Subcutaneous adipose tissue (tissue), 4 donors: ENCODE measurements around the gene TMEM129. TPM values are rescaled to one million over a fixed set of nuclear protein-coding genes. Genes with fewer than 3 reads are reported as not detected.

Experiments
- CTCF ChIP-seq: fragments of 450-650 bp; IDR thresholded peaks from one replicate; pipeline ENCODE4 v1.5.1; 2016; ENCODE audit warnings: low read depth, mild to moderate bottlenecking, control low read depth, antibody characterized with exemption, moderate library complexity
- total RNA-seq, 4 donors: library from RNA; depleted of rRNA; stranded (reverse); fragments of >200 nt; gene quantifications; one replicate each; pipeline ENCODE4 v1.1.0, GENCODE V29; 2016

TMEM129 gene
- total RNA-seq, 4 donors from 2014 or later: 21.0 to 65.4 (median 30.4) TPM

- no peak for TF ChIP-seq CTCF
Observed at GRCh38 chr4:1685235-1686150, 35.6 kb downstream of the TMEM129 start.

- no peak for TF ChIP-seq CTCF
Observed at GRCh38 chr4:1684506-1685234, 36.5 kb downstream of the TMEM129 start.

DNA sequence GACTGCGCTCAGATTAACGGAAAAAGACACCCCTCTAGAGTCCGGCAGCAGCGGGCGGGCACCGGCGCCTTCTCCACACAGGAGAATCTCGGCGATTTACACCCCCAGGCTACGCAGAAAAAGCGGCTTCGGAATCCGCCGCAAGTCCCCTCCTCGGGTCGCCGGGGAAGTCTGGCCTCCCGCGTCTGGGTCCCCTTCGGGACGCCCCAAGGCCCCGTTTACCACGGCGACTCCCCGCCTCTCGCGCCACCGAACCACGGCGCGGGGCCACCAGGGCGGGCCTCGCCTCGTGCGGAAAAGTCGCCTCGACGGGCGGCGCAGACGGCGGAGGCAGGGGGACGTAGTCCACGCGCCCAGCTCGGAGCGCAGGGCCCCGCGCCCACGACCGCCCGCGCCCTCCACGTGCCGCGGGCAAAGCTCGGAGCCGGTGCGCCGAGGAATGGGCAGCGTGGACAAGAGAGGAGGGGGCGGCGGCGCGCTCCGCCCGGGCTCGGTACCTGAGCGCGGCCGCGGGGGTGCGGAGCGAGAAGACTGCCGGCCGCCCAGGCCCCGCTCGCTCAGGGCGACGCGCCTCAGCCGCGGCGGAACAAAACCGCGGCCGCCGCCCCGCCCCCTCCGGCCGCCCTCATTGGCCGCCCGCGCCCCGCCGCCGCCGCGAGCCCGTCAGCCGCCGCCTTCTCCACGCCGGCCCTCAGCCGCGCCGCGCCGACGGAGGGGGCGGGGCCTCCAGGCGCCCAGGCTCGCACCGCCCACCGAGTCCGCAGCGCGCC lies 37.2 kb downstream of the TMEM129 start, which contains the start of gene FAM53A:
Gene FAM53A, minus strand, starts transcription at position 578 of the 770 bp plus-strand sequence. CDS start 15,572 bp downstream, outside the sequence.
- no peak for TF ChIP-seq CTCF

GRCh38 chr4:1683261-1683735 lies 37.8 kb downstream of the TMEM129 start:
- no peak for TF ChIP-seq CTCF

DNA sequence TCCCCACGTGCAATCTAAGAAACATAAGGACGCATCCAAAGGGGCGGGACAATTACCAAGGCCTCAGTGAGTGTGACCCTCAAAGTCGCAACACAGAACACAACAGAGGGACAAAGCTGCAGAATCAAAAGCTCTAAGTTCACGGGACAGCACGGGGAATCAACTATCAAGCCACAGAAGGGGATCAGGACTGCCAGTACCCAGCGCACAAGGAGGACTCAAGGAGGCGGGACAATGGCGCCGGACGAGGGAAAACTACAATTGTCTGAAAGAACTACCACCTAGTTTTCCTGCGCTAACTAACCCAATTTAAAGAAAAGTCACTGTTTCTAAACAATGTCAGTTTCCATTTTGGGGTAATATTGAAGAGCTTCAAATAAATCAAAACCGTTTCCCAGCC lies 38.3 kb downstream of the TMEM129 start:
- TF ChIP-seq CTCF: no peak

DNA sequence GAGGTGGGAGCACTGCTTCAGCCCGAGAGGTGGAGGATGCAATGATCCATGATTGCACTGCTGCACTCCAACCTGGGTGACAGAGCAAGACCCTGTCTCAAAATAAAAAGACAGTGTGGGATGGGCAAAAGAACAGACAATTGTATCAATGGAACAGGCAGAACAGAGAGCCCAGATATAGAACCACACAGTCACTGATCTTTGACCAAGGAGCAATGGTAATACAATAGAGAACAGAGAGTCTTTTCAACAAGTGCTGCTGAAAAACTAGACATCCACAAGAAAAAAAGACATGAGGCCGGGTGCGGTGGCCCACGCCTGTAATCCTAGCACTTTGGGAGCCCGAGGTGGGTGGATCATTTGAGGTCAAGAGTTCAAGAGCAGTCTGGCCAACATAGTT lies 42.9 kb downstream of the TMEM129 start:
- no peak for TF ChIP-seq CTCF
